GM10847 (cell line): Measurements from ENCODE around the gene ELOVL5.

Source experiments
- POLR2A ChIP-seq: IDR thresholded peaks from 2 replicates; pipeline ENCODE4 v1.6.1; 2011; ENCODE audit not compliant: insufficient read length; ENCODE audit errors: extremely low read depth

Gene ELOVL5

DNA sequence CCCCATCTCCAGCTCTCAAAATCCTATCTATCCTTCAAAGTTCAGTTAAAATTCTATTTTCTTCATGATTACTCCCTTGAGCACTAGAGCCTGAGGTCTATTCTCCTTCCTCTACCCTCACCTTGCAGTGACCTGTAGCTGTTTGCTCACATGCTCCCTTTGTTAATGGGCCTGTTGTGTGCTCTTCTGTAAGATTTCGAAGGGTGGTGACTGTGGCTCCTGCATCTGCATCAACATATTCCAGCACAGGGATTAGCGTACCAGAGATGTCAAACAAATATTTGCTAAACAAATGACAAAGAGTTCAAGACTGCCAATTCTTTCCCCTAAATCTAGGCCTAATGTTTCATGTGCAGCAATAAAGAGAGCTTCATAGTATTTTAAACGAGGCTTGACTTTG, 69.5 kb downstream of the ELOVL5 start:
- TF ChIP-seq POLR2A: no peak

DNA sequence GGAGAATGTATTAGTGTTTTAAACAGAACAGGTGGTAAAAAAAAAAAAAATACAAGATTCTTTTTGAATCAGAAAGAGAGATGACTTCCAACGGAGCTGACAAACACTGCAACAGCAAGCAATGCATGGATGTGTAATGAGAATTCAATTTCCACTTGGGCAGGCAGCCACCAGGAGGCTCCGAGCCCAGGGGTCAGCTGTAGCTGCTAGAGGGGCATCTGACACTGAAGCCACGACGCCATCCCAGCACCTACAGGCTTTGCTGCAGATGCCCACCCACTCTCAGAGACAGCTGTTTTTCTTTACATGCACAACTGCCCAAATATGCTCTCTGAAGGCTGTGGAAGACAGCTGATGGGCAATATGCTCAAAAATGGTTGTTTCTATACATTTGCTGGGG, 75.4 kb downstream of the ELOVL5 start:
- TF ChIP-seq POLR2A: no peak

DNA sequence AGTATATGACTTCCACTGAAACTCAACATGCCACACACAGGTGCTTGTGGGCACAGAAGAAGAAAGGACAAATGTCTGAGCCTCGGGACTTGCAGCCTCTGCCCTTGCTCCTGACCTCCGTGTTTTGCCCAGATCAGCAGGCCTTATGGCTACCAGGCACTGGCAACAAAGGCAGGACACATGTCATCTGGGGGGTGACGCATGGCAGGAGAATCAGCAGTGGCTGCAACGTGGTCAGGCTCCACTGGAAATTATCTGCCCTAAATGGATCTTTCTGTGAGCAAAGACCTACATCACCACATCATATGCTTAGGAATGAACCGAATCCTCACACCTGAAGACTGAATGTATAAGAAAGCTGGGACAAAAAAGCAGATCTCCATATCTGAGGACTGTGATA, 78.9 kb downstream of the ELOVL5 start:
- no peak for TF ChIP-seq POLR2A

DNA sequence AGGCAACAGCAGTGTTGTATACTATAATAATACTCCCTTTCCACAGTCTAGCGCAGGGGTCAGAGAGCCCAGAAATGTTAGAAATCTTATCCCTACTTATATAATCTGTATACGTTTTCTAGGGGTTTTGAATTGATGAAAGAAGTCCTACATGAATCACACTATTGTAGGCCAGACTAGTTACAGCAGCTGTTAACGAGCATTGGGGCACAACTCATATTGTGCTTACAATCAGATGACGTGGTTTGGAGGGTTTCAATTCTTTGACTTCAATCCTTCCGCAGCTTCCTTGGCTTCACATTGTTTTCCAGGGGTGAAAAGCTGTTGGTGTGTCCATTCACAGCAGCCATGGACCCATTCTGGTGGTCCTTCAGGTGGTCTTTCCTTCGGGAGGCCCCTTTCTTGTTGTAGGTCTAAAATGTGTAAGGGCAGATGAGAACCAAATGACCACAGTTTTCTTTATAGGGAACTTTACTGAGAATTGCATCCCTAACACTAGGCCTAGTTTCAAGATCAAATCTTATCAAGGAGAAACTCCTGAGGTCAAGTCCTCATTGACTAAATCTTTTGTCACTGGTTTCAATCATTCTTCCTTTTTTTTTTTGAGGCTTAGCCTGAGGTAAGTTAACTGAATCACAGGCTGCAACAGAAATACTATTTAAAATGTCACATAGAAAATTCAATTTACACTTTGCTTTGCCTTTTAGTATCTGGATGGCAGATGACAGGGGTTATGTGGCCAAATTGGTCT, 79.7 kb downstream of the ELOVL5 start:
- no peak for TF ChIP-seq POLR2A

DNA sequence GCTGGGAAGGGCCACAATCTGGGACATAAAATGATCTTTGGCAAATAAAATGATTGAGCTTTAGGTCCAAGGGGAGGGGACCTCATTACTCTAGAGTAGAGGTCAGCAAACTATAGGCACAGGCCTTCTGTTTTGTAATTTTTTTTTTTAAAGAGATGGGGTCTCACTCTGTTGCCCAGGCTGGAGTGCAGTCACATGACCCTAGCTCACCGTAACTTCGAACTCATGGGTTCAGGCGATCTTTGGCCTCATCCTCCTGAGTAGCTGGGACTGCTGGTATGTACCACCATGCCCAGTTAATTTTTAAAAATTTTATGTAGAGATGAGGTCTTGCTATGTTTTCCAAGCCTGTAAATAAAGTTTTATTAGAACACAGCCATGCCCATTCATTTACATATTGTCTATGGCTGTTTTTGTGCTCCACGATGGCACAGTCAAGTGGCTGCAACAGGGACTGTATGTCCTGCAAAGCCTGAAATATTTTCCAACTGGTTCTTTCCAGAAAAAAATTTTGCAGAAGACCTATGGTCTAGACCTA, 82.1 kb downstream of the ELOVL5 start:
- TF ChIP-seq POLR2A: no peak

DNA sequence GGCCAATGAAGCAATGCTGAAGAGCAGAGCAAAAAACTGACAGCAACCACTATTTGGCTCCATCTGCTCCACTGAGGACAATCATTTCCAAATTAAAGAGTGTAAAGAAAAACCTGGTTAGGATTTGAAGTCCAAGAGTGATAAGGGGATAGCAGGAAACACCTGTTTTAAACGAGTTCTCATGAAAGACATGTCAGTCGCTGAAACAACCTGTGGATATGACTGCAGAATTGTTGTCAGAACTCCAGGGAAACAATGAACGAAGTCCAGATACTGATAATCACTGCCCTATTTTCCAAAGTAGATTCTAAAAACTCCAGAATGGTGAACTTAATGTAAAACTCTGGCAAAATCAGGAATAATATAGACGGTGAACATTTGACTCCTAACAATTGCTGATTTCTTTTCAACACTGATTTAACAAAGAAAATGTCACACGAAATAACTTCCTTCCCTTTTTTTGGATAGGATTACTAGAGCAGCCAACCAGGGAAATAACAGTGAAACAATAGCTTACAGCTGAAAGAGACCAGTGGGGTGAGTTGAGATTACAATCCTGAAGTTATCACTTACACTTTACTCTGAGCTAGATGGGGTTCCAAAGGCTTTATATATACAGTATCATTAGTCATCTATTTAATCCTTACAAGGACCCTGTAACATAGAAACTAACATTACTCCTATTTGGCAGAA, 83.7 kb downstream of the ELOVL5 start:
- no peak for TF ChIP-seq POLR2A

DNA sequence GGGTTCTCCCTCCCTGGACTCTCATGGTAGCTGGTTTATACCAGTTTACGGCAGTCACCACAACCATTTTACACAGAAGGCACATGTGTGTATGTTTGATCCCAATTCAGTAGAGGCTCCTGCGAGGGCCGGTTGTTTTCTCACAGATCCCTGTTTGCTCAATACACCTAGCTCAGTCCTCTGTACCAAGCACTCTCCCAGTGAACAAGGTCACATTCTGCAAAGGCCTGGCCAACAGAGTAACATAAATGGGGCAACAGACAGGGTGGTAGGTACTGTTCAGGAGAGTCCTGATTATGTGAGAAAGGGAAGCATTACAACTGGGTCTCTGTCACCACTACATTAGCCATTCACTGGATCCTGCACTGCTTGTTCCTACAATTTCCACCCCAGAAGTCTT, 84.4 kb downstream of the ELOVL5 start:
- no peak for TF ChIP-seq POLR2A

DNA sequence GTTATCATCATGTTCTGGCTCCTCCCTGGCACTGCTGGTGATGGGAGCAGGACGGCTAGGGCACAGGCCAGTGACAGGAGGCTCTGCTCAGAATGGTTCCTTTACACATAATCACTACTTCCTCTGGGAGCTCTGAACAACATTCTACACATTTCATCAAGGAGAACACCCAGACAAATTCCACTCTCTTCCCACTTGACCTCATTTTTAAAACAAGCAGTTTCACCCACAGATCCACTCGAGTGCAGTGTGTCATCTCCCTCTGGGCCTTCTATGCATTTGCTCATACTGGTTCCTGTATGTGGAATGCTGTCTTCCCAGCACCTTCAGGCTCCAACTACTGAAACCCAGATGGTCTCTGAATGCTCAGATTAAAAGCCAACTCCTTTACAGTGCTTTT, 84.8 kb downstream of the ELOVL5 start:
- TF ChIP-seq POLR2A: no peak

DNA sequence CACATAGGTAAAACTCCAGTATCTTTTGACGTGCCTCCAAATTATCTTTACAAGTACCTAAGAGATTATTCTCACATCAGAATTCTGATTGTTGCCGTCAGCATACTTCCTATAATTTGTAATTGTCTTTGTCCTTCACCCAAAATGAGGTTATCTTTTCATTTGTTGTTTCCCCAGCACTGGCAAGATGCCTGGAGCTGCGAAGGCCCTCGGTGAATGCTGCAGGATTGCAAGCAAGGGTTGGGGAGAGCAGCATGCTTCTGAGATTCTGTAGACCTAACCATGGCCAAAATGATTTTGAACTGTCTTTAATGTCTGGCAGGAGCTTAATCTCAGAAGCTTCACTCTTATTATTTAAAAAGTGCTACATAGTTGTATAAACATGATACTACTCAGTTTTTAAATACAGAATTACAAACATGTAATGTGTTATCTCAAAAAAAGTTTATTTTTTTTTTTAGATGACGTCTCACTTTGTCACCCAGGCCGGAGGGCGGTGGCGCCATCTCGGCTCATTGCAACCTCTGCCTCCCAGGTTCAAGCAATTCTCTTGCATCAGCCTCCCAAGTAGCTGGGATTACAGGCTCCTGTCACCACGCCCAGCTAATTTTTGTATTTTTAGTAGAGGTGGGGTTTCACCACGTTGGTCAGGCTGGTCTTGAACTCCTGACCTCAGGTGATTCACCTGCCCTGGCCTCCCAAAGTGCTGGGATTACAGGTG, 88.7 kb downstream of the ELOVL5 start:
- TF ChIP-seq POLR2A: no peak

DNA sequence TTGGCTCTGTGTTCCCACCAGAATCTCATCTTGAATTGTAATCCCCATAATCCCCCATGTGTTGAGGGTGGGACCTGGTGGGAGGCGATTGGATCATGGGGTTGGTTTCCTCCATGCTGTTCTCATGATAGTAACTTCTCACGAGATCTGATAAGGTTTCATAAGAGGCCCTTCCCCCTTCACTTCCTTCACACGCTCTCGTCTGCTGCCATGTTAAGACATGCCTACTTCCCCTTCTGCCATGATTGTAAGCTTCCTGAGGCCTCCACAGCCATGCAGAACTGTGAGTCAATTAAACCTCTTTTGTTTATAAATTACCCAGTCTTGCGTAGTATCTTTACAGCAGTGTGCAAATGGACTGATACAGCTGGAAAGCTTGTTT, 90.0 kb downstream of the ELOVL5 start:
- TF ChIP-seq POLR2A: no peak

DNA sequence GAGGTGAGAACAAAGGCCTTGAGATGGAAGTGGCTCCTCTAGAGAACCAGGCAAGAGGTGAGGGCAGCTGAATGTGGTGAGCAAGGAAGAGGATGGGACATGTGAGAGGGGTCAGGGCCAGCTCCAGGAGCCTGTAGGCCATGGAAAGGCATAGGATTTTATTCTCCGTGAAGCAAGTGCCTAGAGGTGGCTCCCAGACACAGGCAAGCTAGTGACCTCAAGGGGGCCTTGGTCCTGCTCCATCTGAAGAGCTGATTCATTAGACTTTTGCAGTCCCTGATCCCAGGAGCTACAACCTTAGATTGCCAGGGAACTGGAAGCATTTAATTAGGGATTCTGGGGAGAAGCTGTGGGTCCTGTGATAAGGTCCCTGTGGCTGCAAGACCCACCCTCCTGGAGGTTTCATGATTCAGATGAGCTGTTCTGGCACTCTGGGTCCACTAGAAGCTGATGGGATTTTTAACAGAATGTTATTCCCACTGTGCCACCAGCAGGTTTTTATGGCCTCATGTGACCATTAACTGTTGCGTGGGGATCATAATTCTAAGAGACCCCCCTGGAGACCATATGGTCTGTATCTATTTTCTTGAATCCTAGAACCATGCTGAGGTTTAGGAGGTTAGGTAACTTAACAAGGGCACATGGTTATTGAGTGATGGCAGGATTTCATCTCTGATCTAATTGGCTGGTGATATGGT, 90.5 kb downstream of the ELOVL5 start:
- TF ChIP-seq POLR2A: no peak

DNA sequence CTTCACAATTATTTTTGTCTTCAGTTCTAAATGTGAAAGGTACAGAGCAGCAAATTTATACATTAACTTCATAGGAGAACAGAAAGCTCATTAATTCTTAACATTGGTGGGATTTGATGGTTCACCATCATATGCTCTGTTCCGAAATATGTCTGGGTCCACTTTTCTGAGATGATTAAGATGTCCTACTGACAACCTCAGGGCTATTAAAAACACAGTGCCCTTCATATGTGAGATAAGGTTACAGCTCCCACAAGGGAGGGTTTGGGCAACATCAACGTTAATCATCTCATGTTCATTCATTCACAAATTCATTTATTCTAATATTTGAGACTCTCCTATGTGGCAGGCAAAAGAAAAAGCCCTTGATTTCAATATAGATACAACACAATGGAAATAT, 91.2 kb downstream of the ELOVL5 start:
- TF ChIP-seq POLR2A: no peak

DNA sequence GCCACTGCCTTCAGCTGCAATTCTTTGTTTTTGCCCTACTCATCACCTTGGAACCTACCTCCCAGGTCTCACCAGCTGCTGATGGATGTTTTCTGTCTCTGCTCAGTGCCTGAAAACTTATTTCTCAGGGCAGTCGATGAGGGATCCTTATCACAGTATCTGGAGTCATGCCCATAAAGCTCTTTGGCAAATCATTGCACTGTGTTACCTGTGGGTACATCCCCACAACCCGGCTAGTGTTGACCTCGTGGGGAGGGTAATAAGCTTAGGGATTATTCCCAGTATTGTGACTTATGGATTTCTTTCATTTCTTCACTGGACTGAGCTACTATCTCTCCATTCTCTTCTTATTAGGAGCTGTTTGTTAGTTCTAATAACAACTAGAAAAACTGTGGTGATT, 91.7 kb downstream of the ELOVL5 start:
- TF ChIP-seq POLR2A: no peak

DNA sequence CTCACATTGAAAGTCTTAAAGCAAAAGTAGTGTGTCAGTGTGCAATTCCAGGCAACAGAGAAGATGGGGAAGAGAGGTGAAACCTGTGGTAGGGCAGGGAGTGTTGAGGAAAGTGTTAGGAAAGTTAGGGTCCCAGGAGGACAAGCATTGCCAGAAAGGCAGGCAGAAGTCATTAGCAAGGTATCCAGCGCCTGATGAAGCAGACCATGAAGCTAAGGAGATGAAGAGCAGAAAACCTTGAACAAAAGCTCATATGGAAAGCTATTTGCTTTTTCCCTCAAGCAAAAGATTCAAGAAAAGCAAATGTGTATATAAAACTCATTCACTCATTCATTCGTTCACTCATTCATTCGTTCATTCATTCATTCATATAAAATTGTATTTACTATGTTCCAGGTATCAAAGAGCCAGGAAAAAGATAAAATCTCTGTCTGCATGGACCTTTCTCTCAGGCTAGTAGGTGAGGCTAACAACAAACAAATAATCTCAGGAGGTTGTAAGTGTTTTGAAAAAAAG, 96.5 kb downstream of the ELOVL5 start:
- TF ChIP-seq POLR2A: no peak

DNA sequence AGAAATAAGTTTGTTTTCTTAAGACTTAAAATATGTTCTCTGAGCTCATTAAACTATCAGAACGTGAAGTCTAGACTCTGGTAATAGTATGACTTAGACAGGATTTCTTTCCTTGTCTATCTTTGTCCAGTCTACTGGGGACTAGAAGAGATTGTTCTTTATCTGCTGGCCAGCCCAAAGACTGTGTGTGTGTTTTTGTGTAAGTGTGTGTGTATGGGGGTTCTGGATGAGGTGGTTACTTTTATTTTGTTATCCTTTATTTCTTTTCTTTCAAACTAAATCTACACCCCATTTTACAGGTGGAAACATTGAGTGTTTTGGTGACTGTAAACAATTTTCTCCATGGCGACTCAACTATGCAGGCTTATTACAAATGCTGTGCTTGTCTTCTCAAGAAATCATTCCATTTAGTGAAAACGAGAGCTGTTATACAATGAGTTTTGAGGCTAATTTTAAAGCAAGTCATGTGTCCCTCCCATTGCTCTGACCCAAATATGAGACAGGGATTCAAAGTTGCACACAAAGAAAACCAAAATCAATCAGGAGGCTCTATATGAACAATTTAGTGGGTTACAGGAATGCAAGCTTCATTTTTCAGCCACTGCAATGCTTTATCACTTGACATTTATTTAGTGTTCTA, 97.6 kb downstream of the ELOVL5 start:
- TF ChIP-seq POLR2A: no peak
